Measurements from ENCODE around the gene RANBP9.

RANBP9 gene

GRCh38 chr6:13643125-13643524, 68.5 kb downstream of the RANBP9 start:
- DNase-seq: no peak

- DNase-seq: no peak
Observed at GRCh38 chr6:13641315-13641714, 70.3 kb downstream of the RANBP9 start.

GRCh38 chr6:13638626-13639025, 73.0 kb downstream of the RANBP9 start:
- no peak for DNase-seq

- DNase-seq: no peak
Observed at GRCh38 chr6:13638014-13638413, 73.6 kb downstream of the RANBP9 start.

- no peak for DNase-seq
Observed at GRCh38 chr6:13635948-13636658, 75.5 kb downstream of the RANBP9 start.

GRCh38 chr6:13633343-13633742, 78.3 kb downstream of the RANBP9 start:
- DNase-seq: no peak

GRCh38 chr6:13630499-13630898, 81.1 kb downstream of the RANBP9 start:
- no peak for DNase-seq

GRCh38 chr6:13629459-13630116, 82.0 kb downstream of the RANBP9 start:
- DNase-seq: no peak

GRCh38 chr6:13624871-13625288, 86.8 kb downstream of the RANBP9 start:
- peak; percentile 12 for DNase-seq

- DNase-seq: no peak
Observed at GRCh38 chr6:13617066-13617465, 94.6 kb downstream of the RANBP9 start.

GRCh38 chr6:13615792-13616120, 95.9 kb downstream of the RANBP9 start:
- DNase-seq: peak; percentile 46

GRCh38 chr6:13614926-13615791, 96.5 kb downstream of the RANBP9 start, which contains the start of gene NOL7:
NOL7 (plus strand) TSS chr6:13615335; CDS start chr6:13615359, 24 bp downstream.
- peak; percentile 98 for DNase-seq

- DNase-seq: no peak
Observed at GRCh38 chr6:13614126-13614925, 97.3 kb downstream of the RANBP9 start.

- DNase-seq: no peak
Observed at GRCh38 chr6:13613029-13613594, 98.5 kb downstream of the RANBP9 start.

- DNase-seq: no peak
Observed at GRCh38 chr6:13611715-13612114, 99.9 kb downstream of the RANBP9 start.

GRCh38 chr6:13605634-13606033, 106.0 kb downstream of the RANBP9 start:
- no peak for DNase-seq

GRCh38 chr6:13604546-13605416, 106.9 kb downstream of the RANBP9 start:
- DNase-seq: no peak

- no peak for DNase-seq
Observed at GRCh38 chr6:13604135-13604534, 107.5 kb downstream of the RANBP9 start.

- no peak for DNase-seq
Observed at GRCh38 chr6:13600036-13600435, 111.6 kb downstream of the RANBP9 start.

- DNase-seq: no peak
Observed at GRCh38 chr6:13597073-13597472, 114.6 kb downstream of the RANBP9 start.

- DNase-seq: no peak
Observed at GRCh38 chr6:13593720-13594119, 117.9 kb downstream of the RANBP9 start.
